GM18502 (cell line): ENCODE measurements around the gene GDPD1.
"Not testable (repeated sequence)": the region's sequence is repeated elsewhere in the genome, so short reads cannot be mapped to it uniquely, and the experiment has no call there.

Experiments
- ATAC-seq: cut with Tn5 transposase; IDR thresholded peaks from one replicate; pipeline ENCODE4 v1.9.1; 2021; ENCODE audit warnings: mild to moderate bottlenecking; ENCODE audit not compliant: unreplicated experiment, poor library complexity

GDPD1 gene

GRCh38 chr17:59311051-59311468 is 90.7 kb downstream of the GDPD1 start:
- no peak for ATAC-seq

GRCh38 chr17:59311521-59311920 is 91.2 kb downstream of the GDPD1 start:
- ATAC-seq: not testable (repeated sequence)

- ATAC-seq: no peak
Observed at GRCh38 chr17:59315866-59316265, 95.6 kb downstream of the GDPD1 start.
